Keratinocyte (primary cell): Measurements from ENCODE around the gene ENTREP1. TPM values are rescaled to one million over a fixed set of nuclear protein-coding genes. Genes with fewer than 3 reads are reported as not detected.

ENCODE experiments used
- DNase-seq: peaks from one replicate; pipeline ENCODE4 v3.0.0-alpha.2; 2011; ENCODE audit warnings: low read depth, missing footprints, low spot score
- FAIRE-seq: peaks from 2 replicates; lab custom pipeline; 2011; peaks lifted over from hg19 to GRCh38; lab: Jason Lieb, UNC
- H2AFZ ChIP-seq: 2 replicates; pipeline ENCODE4 v1.6.0; 2012; ENCODE audit warnings: low read length, control low read depth, inconsistent platforms; ENCODE audit not compliant: control insufficient read depth
- H3K27ac ChIP-seq: 2 replicates; pipeline ENCODE4 v1.5.1; 2011; ENCODE audit warnings: low read length; ENCODE audit not compliant: control insufficient read depth, insufficient read depth
- H3K27me3 ChIP-seq: 3 replicates; pipeline ENCODE4 v1.6.0; 2011; ENCODE audit warnings: low read length; ENCODE audit not compliant: control insufficient read depth, insufficient read depth; ENCODE audit errors: extremely low read depth
- H3K36me3 ChIP-seq, 2 experiments: 2 replicates in 1 of 2; 3 replicates in 1 of 2; pipeline ENCODE4 v1.5.1; 2011; ENCODE audit warnings: low read length in 2 of 2, mild to moderate bottlenecking in 1 of 2; ENCODE audit not compliant: control insufficient read depth in 2 of 2, insufficient read depth in 2 of 2; ENCODE audit errors: extremely low read depth in 1 of 2
- H3K4me1 ChIP-seq: 3 replicates; pipeline ENCODE4 v1.5.1; 2011; ENCODE audit warnings: low read length; ENCODE audit not compliant: control insufficient read depth, insufficient read depth; ENCODE audit errors: extremely low read depth
- H3K4me2 ChIP-seq: 3 replicates; pipeline ENCODE4 v1.6.0; 2011; ENCODE audit warnings: low read depth, low read length; ENCODE audit not compliant: control insufficient read depth, insufficient read depth; ENCODE audit errors: extremely low read depth
- H3K4me3 ChIP-seq, 3 experiments: fragments of 200-600 bp in 1 of 3; sonication (generic) in 1 of 3; 2 replicates in 2 of 3; 3 replicates in 1 of 3; pipeline ENCODE4 v1.5.1; 2011 to 2016; ENCODE audit warnings: low read length in 3 of 3, mild to moderate bottlenecking in 3 of 3, control low read depth in 2 of 3, inconsistent platforms in 1 of 3, low read depth in 1 of 3, mixed read lengths in 1 of 3, mixed run types in 1 of 3, moderate library complexity in 1 of 3; ENCODE audit not compliant: control insufficient read depth in 2 of 3, insufficient read depth in 2 of 3; ENCODE audit errors: extremely low read depth in 1 of 3
- H3K79me2 ChIP-seq: 2 replicates; pipeline ENCODE4 v1.6.0; 2012; ENCODE audit warnings: low read length; ENCODE audit not compliant: control insufficient read depth, insufficient read depth
- H3K9ac ChIP-seq: 3 replicates; pipeline ENCODE4 v1.6.0; 2011; ENCODE audit warnings: low read length; ENCODE audit not compliant: control insufficient read depth, insufficient read depth; ENCODE audit errors: extremely low read depth
- H3K9me1 ChIP-seq: 3 replicates; pipeline ENCODE4 v1.6.0; 2011; ENCODE audit warnings: low read length; ENCODE audit not compliant: control insufficient read depth, insufficient read depth; ENCODE audit errors: extremely low read depth
- H3K9me3 ChIP-seq: 2 replicates; pipeline ENCODE4 v1.5.1; 2012; ENCODE audit warnings: low read depth, low read length; ENCODE audit not compliant: control insufficient read depth
- H4K20me1 ChIP-seq: 3 replicates; pipeline ENCODE4 v1.6.0; 2011; ENCODE audit warnings: low read length; ENCODE audit not compliant: control insufficient read depth, insufficient read depth; ENCODE audit errors: extremely low read depth
- EZH2 ChIP-seq: IDR thresholded peaks from one replicate; pipeline ENCODE4 v1.6.1; 2012; ENCODE audit warnings: inconsistent platforms, mild to moderate bottlenecking, low read length, moderate library complexity
- dilution Hi-C: fragments of 300-500 bp; cut with MboI; formaldehyde crosslinking; loops from one replicate; pipeline ENCODE4 v1.7.0; 2020; ENCODE audit warnings: low sequenced_read_pairs; ENCODE audit not compliant: extremely low pct_ligation_motif_present
- polyA plus RNA-seq, 5 experiments: library from polyadenylated mRNA; depleted of rRNA in 3 of 5; stranded (reverse) in 3 of 5; stranded (forward) in 1 of 5; unstranded in 1 of 5; fragments of >200 nt; gene quantifications; 1 replicate in 1 of 5; 2 replicates in 3 of 5; 3 replicates in 1 of 5; pipeline versions ENCODE4 v1.2.1 to v1.2.3, GENCODE V29; 2011 to 2012; ENCODE audit warnings: missing spikeins in 2 of 5, low read depth in 1 of 5, low replicate concordance in 1 of 5
- TF ChIP-seq, protein P1 (sequence below), 3 experiments: IDR thresholded peaks in 1 of 3; conservative IDR thresholded peaks in 1 of 3; optimal IDR thresholded peaks in 1 of 3; 2 replicates in 2 of 3; 3 replicates in 1 of 3; pipeline versions ENCODE3 to v1.5.1; 2011; ENCODE audit warnings: low read length in 3 of 3, mild to moderate bottlenecking in 3 of 3, moderate library complexity in 2 of 3, control low read depth in 1 of 3, inconsistent platforms in 1 of 3; ENCODE audit not compliant: insufficient read depth in 2 of 3; ENCODE audit errors: extremely low read depth in 1 of 3

ENTREP1 gene
- polyA plus RNA-seq, 1 donor (not counting 4 experiments of a cell fraction or from before 2014, with no cell fraction given) = 0.52 TPM

GRCh38 chr9:69347607-69348006, 22.6 kb downstream of the ENTREP1 start:
- TF ChIP-seq, protein P1, sequence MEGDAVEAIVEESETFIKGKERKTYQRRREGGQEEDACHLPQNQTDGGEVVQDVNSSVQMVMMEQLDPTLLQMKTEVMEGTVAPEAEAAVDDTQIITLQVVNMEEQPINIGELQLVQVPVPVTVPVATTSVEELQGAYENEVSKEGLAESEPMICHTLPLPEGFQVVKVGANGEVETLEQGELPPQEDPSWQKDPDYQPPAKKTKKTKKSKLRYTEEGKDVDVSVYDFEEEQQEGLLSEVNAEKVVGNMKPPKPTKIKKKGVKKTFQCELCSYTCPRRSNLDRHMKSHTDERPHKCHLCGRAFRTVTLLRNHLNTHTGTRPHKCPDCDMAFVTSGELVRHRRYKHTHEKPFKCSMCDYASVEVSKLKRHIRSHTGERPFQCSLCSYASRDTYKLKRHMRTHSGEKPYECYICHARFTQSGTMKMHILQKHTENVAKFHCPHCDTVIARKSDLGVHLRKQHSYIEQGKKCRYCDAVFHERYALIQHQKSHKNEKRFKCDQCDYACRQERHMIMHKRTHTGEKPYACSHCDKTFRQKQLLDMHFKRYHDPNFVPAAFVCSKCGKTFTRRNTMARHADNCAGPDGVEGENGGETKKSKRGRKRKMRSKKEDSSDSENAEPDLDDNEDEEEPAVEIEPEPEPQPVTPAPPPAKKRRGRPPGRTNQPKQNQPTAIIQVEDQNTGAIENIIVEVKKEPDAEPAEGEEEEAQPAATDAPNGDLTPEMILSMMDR (optimal IDR thresholded peaks at IDR 0.05 in 1 of 3, IDR thresholded peaks at IDR 0.05 in 1 of 3, conservative IDR thresholded peaks at IDR 0.05 in 1 of 3; ENCODE audit: extremely low read depth in 1 of 3, insufficient read depth in 2 of 3, low read length in 3 of 3) = no peak
- TF ChIP-seq EZH2 = no peak
- Histone ChIP-seq H3K79me2 (no peaks in the 10 kb centered on the region), H3K4me3 (no peak overlapping the region), H3K9me3 (no peaks in the 10 kb centered on the region), H3K36me3 (no peaks in the 10 kb centered on the region), H3K4me2 (no peak overlapping the region), H4K20me1 (no peaks in the 10 kb centered on the region), H3K27me3 (no peaks in the 10 kb centered on the region), H3K4me1 (peaks cover 7% of the 10 kb centered on the region), H3K9me1 (no peaks in the 10 kb centered on the region), H3K27ac (no peak overlapping the region), H3K9ac (no peak overlapping the region), H2AFZ (peak overlapping the region; percentile 81)
- DNase-seq = no peak
- dilution Hi-C loops = no loop called here
- FAIRE-seq = no peak

GRCh38 chr9:69351227-69351626, 26.2 kb downstream of the ENTREP1 start:
- no peak overlapping the region for H3K9ac ChIP-seq
- H3K27ac ChIP-seq = no peak overlapping the region
- dilution Hi-C loops = no loop called here
- H2AFZ ChIP-seq = no peak overlapping the region
- no peaks in the 10 kb centered on the region for H3K27me3 ChIP-seq
- no peaks in the 10 kb centered on the region for H3K9me3 ChIP-seq
- H3K9me1 ChIP-seq = no peaks in the 10 kb centered on the region
- no peak overlapping the region for H3K4me3 ChIP-seq
- H3K79me2 ChIP-seq = no peaks in the 10 kb centered on the region
- no peaks in the 10 kb centered on the region for H3K36me3 ChIP-seq
- DNase-seq (no peak), FAIRE-seq (no peak)
- H3K4me2 ChIP-seq = no peak overlapping the region
- TF ChIP-seq EZH2 = no peak
- TF ChIP-seq, protein P1 (optimal IDR thresholded peaks at IDR 0.05 in 1 of 3, IDR thresholded peaks at IDR 0.05 in 1 of 3, conservative IDR thresholded peaks at IDR 0.05 in 1 of 3; ENCODE audit: extremely low read depth in 1 of 3, insufficient read depth in 2 of 3, low read length in 3 of 3) = no peak
- H4K20me1 ChIP-seq = no peaks in the 10 kb centered on the region
- H3K4me1 ChIP-seq = peaks cover 7% of the 10 kb centered on the region
